Loucy (cell line): ENCODE results near the gene SAMD13.

ENCODE experiments used
- CTCF ChIP-seq: fragments of 200-600 bp; sonication (generic); conservative IDR thresholded peaks from 2 replicates; pipeline ENCODE4 v1.5.1; 2014; ENCODE audit warnings: mild to moderate bottlenecking, antibody characterized with exemption, low read length
- EZH2phosphoT487 ChIP-seq: fragments of 200-600 bp; IDR thresholded peaks from 2 replicates; pipeline ENCODE4 v1.6.1; 2018; ENCODE audit warnings: antibody characterized with exemption, mild to moderate bottlenecking, moderate library complexity, borderline replicate concordance

- TF ChIP-seq CTCF (no peak), EZH2phosphoT487 (no peak)
Measured at GRCh38 chr1:84352298-84353106, 51.0 kb downstream of the SAMD13 start.
